Breast epithelium (tissue), 3 donors: ENCODE measurements around the gene SIRPA.

Experiments
- CTCF ChIP-seq, 3 donors: fragments of 450-650 bp; IDR thresholded peaks; one replicate each; pipeline ENCODE4 v1.5.1; 2016 to 2017; ENCODE audit warnings: antibody characterized with exemption in 3 of 3, mild to moderate bottlenecking in 3 of 3, moderate library complexity in 3 of 3
- POLR2A ChIP-seq: fragments of 450-650 bp; IDR thresholded peaks from one replicate; pipeline ENCODE4 v1.6.1; 2016; ENCODE audit warnings: antibody characterized with exemption, mild to moderate bottlenecking, moderate library complexity
- POLR2AphosphoS5 ChIP-seq, 3 donors: sonication (generic); formaldehyde crosslinking; IDR thresholded peaks; one replicate each; pipeline ENCODE4 v1.6.1; 2017; ENCODE audit warnings: antibody characterized with exemption in 3 of 3

GRCh38 chr20:1945660-1946059, 50.5 kb downstream of the SIRPA start:
- TF ChIP-seq CTCF (IDR thresholded peaks at IDR 0.05) (no peak), POLR2A (no peak), POLR2AphosphoS5 (IDR thresholded peaks at IDR 0.05) (no peak)
